GM06990 (cell line): Measurements from ENCODE around the gene ZNF366.

ENCODE experiments used
- DNase-seq: peaks from one replicate; pipeline ENCODE4 v3.0.0-alpha.2; 2011; ENCODE audit not compliant: insufficient read length; ENCODE audit errors: extremely low read depth
- H3K27me3 ChIP-seq: replicated peaks from 2 replicates; pipeline ENCODE4 v1.6.0; 2011; ENCODE audit warnings: low read length; ENCODE audit not compliant: control insufficient read depth, insufficient read depth
- H3K36me3 ChIP-seq: 2 replicates; pipeline ENCODE4 v1.5.1; 2011; ENCODE audit warnings: low read length; ENCODE audit not compliant: control insufficient read depth, insufficient read depth
- H3K4me3 ChIP-seq: replicated peaks from 2 replicates; pipeline ENCODE4 v1.5.1; 2011; ENCODE audit warnings: low read depth, mild to moderate bottlenecking, control low read depth, low read length
- CTCF ChIP-seq: IDR thresholded peaks from 2 replicates; pipeline ENCODE4 v1.5.1; 2011; ENCODE audit warnings: low read length, control low read depth, mild to moderate bottlenecking, inconsistent platforms; ENCODE audit not compliant: insufficient read depth, poor library complexity, severe bottlenecking

The ZNF366 gene

GRCh38 chr5:72550595-72550994 is 43.4 kb upstream of the ZNF366 start:
- no peak for TF ChIP-seq CTCF
- Histone ChIP-seq H3K27me3 (no peaks in the 10 kb centered on the region), H3K4me3 (no peak overlapping the region), H3K36me3 (no peaks in the 10 kb centered on the region)
- DNase-seq = no peak

DNA sequence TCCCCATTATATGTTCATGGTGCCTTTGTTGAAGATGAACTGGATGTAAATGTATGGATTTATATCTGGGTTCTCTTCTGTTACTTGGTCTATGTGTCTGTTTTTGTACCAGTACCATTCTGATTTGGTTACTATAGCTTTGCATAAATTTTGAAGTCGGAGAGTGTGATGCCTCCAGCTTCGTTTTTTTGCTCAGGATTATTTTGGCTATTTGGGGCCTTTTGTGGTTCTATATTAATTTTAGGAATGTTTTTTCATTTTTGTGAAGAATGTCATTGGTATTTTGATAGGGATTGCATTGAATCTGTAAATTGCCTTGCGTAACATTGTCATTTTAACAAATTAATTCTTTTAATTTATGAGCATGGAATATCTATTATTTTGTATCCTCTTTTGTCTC is 36.6 kb upstream of the ZNF366 start:
- no peak for DNase-seq
- H3K36me3 ChIP-seq = no peaks in the 10 kb centered on the region
- TF ChIP-seq CTCF = no peak
- H3K4me3 ChIP-seq = no peak overlapping the region
- H3K27me3 ChIP-seq = no peaks in the 10 kb centered on the region

- TF ChIP-seq CTCF = no peak
- no peaks in the 10 kb centered on the region for H3K36me3 ChIP-seq
- H3K4me3 ChIP-seq = no peak overlapping the region
- H3K27me3 ChIP-seq = no peaks in the 10 kb centered on the region
- no peak for DNase-seq
Observed at GRCh38 chr5:72543365-72543764, 36.2 kb upstream of the ZNF366 start.

GRCh38 chr5:72542695-72543094 is 35.5 kb upstream of the ZNF366 start:
- Histone ChIP-seq H3K4me3 (no peak overlapping the region), H3K36me3 (no peaks in the 10 kb centered on the region), H3K27me3 (no peaks in the 10 kb centered on the region)
- no peak for DNase-seq
- TF ChIP-seq CTCF = no peak

DNA sequence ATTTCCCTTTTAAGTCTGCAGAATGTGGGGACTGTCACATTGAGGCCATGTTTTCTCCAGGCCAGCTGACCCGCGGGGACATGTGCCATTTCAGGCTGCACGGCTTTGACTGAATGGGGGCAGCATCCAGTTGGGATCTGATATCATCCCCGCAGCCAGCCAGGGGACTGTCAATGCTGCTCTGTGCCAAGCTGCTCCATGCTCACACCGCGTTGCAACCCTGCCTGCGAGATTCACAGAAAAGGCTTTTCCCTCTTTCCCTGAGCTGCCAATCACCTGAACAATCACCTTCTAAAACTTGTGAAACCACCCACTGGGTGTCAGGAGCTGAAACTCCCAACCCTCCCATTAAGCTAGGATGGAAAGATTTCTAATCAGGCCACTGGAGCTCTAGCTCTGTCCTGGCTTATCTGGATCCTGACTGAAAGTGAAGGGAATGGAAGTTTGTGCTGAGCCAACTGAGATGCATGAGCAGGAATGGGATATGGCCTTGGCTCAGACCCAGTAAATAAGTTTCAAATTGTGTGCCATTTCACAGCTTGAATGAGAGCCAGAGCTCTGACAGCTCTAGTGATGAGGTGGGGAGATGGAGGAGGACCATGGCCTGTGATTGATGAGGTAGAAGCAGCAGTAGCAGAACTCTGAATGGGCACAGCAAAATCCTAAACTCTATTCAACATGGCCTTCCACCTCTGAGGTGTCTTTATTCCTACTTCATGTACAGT is 34.5 kb upstream of the ZNF366 start:
- no peak for TF ChIP-seq CTCF
- no peak for DNase-seq
- no peak overlapping the region for H3K4me3 ChIP-seq
- no peaks in the 10 kb centered on the region for H3K36me3 ChIP-seq
- H3K27me3 ChIP-seq = no peaks in the 10 kb centered on the region
